Panc1 (cell line): ENCODE measurements around the gene SYT17. TPM values are rescaled to one million over a fixed set of nuclear protein-coding genes. Genes with fewer than 3 reads are reported as not detected.

Experiments
- ATAC-seq: fragments of 200-7000 bp; cut with Tn5 transposase; 2 replicates; pipeline ENCODE4 v1.9.1; 2020; ENCODE audit warnings: mild to moderate bottlenecking, moderate library complexity
- BruUV-seq: library from RNA; stranded (reverse); fragments of 400-500 nt; replicated peaks from 2 replicates; lab custom pipeline; 2021; lab: Mats Ljungman, UMichigan
- CTCF ChIA-PET: fragments of 300-600 bp; sonication (Branson Sonifier 250); formaldehyde crosslinking; loops from one replicate; lab custom pipeline; 2022; ENCODE audit warnings: antibody characterized with exemption; lab: Charles Lee
- POLR2A ChIA-PET: fragments of 300-600 bp; sonication (Branson Sonifier 250); formaldehyde crosslinking; loops from one replicate; lab custom pipeline; 2022; ENCODE audit warnings: antibody characterized with exemption; lab: Charles Lee
- DNase-seq: peaks from one replicate; pipeline ENCODE4 v3.0.0-alpha.2; 2010; ENCODE audit warnings: low read depth, low spot score
- H3K27ac ChIP-seq: 2 replicates; pipeline ENCODE4 v1.5.1; 2011; ENCODE audit warnings: mild to moderate bottlenecking, low read length, inconsistent platforms
- H3K27me3 ChIP-seq: fragments of 200-500 bp; sonication (Bioruptor generic); 2 replicates; pipeline ENCODE4 v1.6.0; 2014; ENCODE audit warnings: low read length, inconsistent platforms; ENCODE audit not compliant: control insufficient read depth, insufficient read depth
- H3K36me3 ChIP-seq: fragments of 200-500 bp; sonication (Bioruptor generic); 2 replicates; pipeline ENCODE4 v1.5.1; 2014; ENCODE audit warnings: inconsistent platforms, mild to moderate bottlenecking, low read length, moderate library complexity; ENCODE audit not compliant: control insufficient read depth, insufficient read depth
- H3K4me1 ChIP-seq: 2 replicates; pipeline ENCODE4 v1.5.1; 2011; ENCODE audit warnings: inconsistent platforms, mild to moderate bottlenecking, low read length, moderate library complexity; ENCODE audit not compliant: control insufficient read depth, insufficient read depth
- H3K4me3 ChIP-seq, 2 experiments: 2 replicates each; pipeline ENCODE4 v1.5.1; 2011 to 2012; ENCODE audit warnings: low read depth in 2 of 2, low read length in 2 of 2, mild to moderate bottlenecking in 2 of 2, inconsistent platforms in 1 of 2, moderate library complexity in 1 of 2
- H3K9me3 ChIP-seq: fragments of 200-500 bp; sonication (Bioruptor generic); 2 replicates; pipeline ENCODE4 v1.5.1; 2014; ENCODE audit warnings: low read depth, mild to moderate bottlenecking, inconsistent platforms, low read length, moderate library complexity; ENCODE audit not compliant: control insufficient read depth, insufficient read depth
- CTCF ChIP-seq: fragments of 450-650 bp; IDR thresholded peaks from 2 replicates; pipeline ENCODE4 v1.5.1; 2017; ENCODE audit warnings: mild to moderate bottlenecking
- POLR2AphosphoS5 ChIP-seq: IDR thresholded peaks from 2 replicates; pipeline ENCODE4 v1.6.1; 2012; ENCODE audit warnings: mild to moderate bottlenecking, low read depth, low read length, moderate library complexity
- REST ChIP-seq, 2 experiments: IDR thresholded peaks; 2 replicates each; pipeline ENCODE4 v1.6.1; 2011 to 2012; ENCODE audit warnings: low read depth in 2 of 2, control low read depth in 1 of 2, low read length in 1 of 2, mild to moderate bottlenecking in 1 of 2, moderate library complexity in 1 of 2; ENCODE audit not compliant: insufficient read depth in 1 of 2
- SIN3A ChIP-seq: IDR thresholded peaks from 2 replicates; pipeline ENCODE4 v1.6.1; 2012; ENCODE audit warnings: low read depth, mild to moderate bottlenecking, low read length, moderate library complexity, borderline replicate concordance; ENCODE audit not compliant: insufficient read depth
- TCF7L2 ChIP-seq: IDR thresholded peaks from 2 replicates; pipeline ENCODE4 v1.6.1; 2011; ENCODE audit warnings: mild to moderate bottlenecking, low read depth, low read length, inconsistent platforms
- in situ Hi-C: cut with HindIII; loops from 2 replicates; pipeline ENCODE4 v1.10.0; 2016; ENCODE audit warnings: low sequenced_read_pairs, low pct_unique_long_range_greater_than_20kb
- intact Hi-C: fragments of 100-400 bp; cut with micrococcal nuclease; formaldehyde crosslinking; loops from one replicate; pipeline ENCODE4 v1.10.0; 2022; ENCODE audit not compliant: unreplicated experiment
- total RNA-seq: library from RNA; stranded (reverse); gene quantifications from one replicate; pipeline ENCODE4 v1.2.1, GENCODE V29; 2021; ENCODE audit not compliant: unreplicated experiment

SYT17 gene
- total RNA-seq, 1 experiment from 2014 or later, result 5.4 TPM

DNA sequence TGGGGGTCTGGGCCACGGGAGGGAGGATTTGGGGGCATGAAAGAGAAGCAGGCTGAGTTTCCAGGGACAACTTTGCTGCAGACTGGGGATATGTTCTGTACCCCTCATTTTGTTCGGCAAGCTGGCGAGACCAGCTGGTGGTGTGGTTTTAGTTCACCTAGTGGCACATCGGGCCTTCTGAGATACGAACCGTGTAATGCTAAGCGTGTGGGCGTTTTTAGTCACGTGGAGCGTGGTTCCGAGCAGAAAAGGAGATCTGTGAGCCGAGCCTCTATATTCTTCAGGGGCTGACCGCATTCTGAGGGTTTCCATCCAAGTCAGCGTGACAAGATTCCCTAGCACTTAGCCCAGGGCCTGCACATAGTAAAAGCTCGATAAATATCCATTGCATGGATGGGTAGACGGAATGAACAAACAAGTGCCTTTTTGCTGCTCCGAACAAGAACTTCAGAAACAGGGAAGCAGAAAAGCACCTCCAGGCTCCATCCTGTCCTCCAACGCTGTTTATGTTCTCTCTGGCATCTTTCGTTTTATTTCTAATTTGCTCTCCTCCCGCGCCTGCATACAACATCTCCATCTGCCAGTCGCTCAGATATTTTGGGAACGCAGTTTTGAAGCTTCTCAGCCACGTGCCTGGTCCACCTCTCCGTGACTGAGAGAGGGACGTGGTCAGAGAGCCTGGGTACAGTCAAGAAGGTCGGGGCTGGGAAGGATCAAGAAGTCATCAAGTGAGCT lies 5.8 kb downstream of the SYT17 start:
- Histone ChIP-seq H3K27ac (no peak overlapping the region), H3K36me3 (no peaks in the 10 kb centered on the region), H3K4me3 (no peak overlapping the region), H3K27me3 (no peaks in the 10 kb centered on the region; the same call in none of the 2 replicates), H3K9me3 (no peaks in the 10 kb centered on the region), H3K4me1 (0 out of 2 replicates have a peak, but pooled peaks cover 6% of the 10 kb centered on the region)
- POLR2A ChIA-PET, result no interaction called here
- intact Hi-C loops (no loop called here), in situ Hi-C loops (no loop called here)
- DNase-seq (no peak), ATAC-seq (no peak)
- no TSS peak for BruUV-seq
- TF ChIP-seq REST (IDR thresholded peaks at IDR 0.05; ENCODE audit: insufficient read depth in 1 of 2, low read depth in 2 of 2, low read length in 1 of 2) (no peak), CTCF (no peak), POLR2AphosphoS5 (no peak), TCF7L2 (no peak), SIN3A (no peak)
- CTCF ChIA-PET, result no interaction called here

DNA sequence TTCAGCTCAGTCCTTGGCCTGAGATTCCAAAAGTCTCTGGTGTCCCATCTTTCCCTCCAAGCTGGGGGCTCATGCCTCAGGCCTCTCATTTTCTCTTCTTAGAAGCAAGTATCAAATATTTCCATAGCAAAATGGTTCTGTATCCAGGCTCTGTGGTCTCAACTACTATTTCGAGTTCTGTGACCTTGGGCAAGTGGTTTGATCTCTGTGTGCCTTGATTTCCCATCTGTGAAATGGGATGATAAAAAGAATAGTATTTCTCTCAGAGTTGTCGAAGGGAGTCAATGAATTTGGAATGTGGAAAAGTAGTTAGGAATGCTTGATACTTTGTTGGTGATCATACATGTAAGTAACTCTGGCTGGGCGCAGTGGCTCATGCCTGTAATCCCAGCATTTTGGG lies 6.4 kb downstream of the SYT17 start:
- ATAC-seq, result no peak
- CTCF ChIA-PET, result interaction anchor here (0.7 kb wide), 1 partner anchor 544 kb away, joined by 3 read pairs; no protein-coding TSS in a partner anchor
- Histone ChIP-seq H3K36me3 (no peaks in the 10 kb centered on the region), H3K9me3 (no peaks in the 10 kb centered on the region), H3K27me3 (no peaks in the 10 kb centered on the region; the same call in 1 of the 2 replicates), H3K27ac (no peak overlapping the region), H3K4me3 (no peak overlapping the region), H3K4me1 (0 out of 2 replicates have a peak, but pooled peaks cover 4% of the 10 kb centered on the region)
- TF ChIP-seq POLR2AphosphoS5, result no peak
- TF ChIP-seq CTCF, result no peak
- TF ChIP-seq SIN3A, result no peak
- no peak for TF ChIP-seq REST (IDR thresholded peaks at IDR 0.05; ENCODE audit: insufficient read depth in 1 of 2, low read depth in 2 of 2, low read length in 1 of 2)
- TF ChIP-seq TCF7L2, result no peak
- in situ Hi-C loops, result no loop called here
- BruUV-seq, result no TSS peak
- POLR2A ChIA-PET, result no interaction called here
- intact Hi-C loops, result no loop called here
- DNase-seq, result no peak
